Mesothelial cell of epicardium (in vitro differentiated cells): ENCODE data around the gene USH2A. TPM values are rescaled to one million over a fixed set of nuclear protein-coding genes. Genes with fewer than 3 reads are reported as not detected.

ENCODE experiments used
- DNase-seq, 2 experiments: peaks; one replicate each; pipeline ENCODE4 v3.0.0; 2021; ENCODE audit warnings: low spot score in 2 of 2; ENCODE audit not compliant: unreplicated experiment in 2 of 2
- H3K27ac Mint-ChIP-seq: 2 replicates; pipeline ENCODE4 v1.8.0; 2021; ENCODE audit warnings: mixed read lengths
- H3K27me3 Mint-ChIP-seq: 2 replicates; pipeline ENCODE4 v1.8.0; 2021; ENCODE audit warnings: low read depth, mixed read lengths
- H3K36me3 Mint-ChIP-seq: 2 replicates; pipeline ENCODE4 v1.8.0; 2021; ENCODE audit warnings: mixed read lengths
- H3K4me1 Mint-ChIP-seq: 2 replicates; pipeline ENCODE4 v1.8.0; 2021; ENCODE audit warnings: mixed read lengths
- H3K4me3 Mint-ChIP-seq: 2 replicates; pipeline ENCODE4 v1.8.0; 2021; ENCODE audit warnings: mild to moderate bottlenecking, moderate library complexity, mixed read lengths
- H3K9me3 Mint-ChIP-seq: 2 replicates; pipeline ENCODE4 v1.8.0; 2021; ENCODE audit warnings: mixed read lengths
- total RNA-seq: library from RNA; stranded (reverse); gene quantifications from 3 replicates; pipeline ENCODE4 v1.2.1, GENCODE V29; 2021
- TF ChIP-seq, protein P1 (sequence below): fragments of 200-600 bp; sonication (generic); IDR thresholded peaks from one replicate; pipeline ENCODE4 v1.5.0; 2021; ENCODE audit warnings: antibody characterized with exemption; ENCODE audit not compliant: unreplicated experiment

Gene USH2A
- total RNA-seq, 1 donor from 2014 or later, result 0.02 TPM

DNA sequence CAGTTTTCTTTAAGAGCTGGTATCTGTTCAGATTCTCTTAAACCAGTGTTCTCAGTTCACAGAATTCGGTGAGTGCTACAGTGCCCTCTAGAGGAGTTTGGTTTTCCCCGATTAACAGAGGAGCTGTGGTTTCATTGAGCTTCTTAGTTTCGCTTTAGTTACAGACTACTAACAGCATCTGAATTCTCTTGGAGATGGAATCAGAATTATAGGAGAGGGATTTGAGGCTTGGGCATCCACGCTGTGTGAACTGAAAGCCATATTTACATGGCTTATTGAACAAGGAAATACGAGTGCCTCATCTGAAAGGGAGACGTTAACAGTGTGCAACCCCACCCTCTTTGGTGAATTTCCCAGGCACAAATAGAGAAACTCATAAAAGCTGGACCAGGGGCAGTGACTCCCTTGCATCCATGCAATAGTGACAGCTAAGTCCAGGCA, 202.0 kb downstream of the USH2A start:
- no peaks in the 10 kb centered on the region for H3K36me3 Mint-ChIP-seq
- TF ChIP-seq, protein P1, sequence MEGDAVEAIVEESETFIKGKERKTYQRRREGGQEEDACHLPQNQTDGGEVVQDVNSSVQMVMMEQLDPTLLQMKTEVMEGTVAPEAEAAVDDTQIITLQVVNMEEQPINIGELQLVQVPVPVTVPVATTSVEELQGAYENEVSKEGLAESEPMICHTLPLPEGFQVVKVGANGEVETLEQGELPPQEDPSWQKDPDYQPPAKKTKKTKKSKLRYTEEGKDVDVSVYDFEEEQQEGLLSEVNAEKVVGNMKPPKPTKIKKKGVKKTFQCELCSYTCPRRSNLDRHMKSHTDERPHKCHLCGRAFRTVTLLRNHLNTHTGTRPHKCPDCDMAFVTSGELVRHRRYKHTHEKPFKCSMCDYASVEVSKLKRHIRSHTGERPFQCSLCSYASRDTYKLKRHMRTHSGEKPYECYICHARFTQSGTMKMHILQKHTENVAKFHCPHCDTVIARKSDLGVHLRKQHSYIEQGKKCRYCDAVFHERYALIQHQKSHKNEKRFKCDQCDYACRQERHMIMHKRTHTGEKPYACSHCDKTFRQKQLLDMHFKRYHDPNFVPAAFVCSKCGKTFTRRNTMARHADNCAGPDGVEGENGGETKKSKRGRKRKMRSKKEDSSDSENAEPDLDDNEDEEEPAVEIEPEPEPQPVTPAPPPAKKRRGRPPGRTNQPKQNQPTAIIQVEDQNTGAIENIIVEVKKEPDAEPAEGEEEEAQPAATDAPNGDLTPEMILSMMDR, result peak; percentile 40
- H3K9me3 Mint-ChIP-seq, result peaks cover under 1% of the 10 kb centered on the region
- peak overlapping the region; percentile 51 for H3K4me3 Mint-ChIP-seq
- peak overlapping the region; percentile 52 for H3K27ac Mint-ChIP-seq
- peaks cover 7% of the 10 kb centered on the region for H3K4me1 Mint-ChIP-seq
- H3K27me3 Mint-ChIP-seq, result no peaks in the 10 kb centered on the region
- DNase-seq, result peak in 1 of 2 experiments; percentile 41

DNA sequence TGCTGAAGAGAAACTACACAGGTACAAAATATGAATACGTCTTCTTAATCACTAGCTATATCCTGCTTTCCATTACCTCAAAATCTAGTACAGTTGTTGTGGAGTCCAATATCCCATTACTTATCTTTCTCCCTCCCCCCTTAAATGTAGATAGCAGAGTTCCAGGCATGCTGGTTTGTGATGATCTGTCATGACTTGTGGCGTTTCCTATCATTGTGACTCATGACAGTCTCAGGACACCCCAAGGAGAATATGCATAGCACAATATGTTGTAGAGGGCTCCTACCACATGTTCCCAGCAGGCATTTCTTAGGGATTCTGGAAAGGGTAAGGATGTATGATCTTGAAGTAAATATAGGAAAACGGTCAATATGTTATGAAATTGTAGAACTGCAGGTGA, 206.9 kb downstream of the USH2A start:
- H3K4me1 Mint-ChIP-seq, result peaks cover 2% of the 10 kb centered on the region
- no peak for DNase-seq
- no peaks in the 10 kb centered on the region for H3K27me3 Mint-ChIP-seq
- H3K9me3 Mint-ChIP-seq, result no peaks in the 10 kb centered on the region
- no peak overlapping the region for H3K27ac Mint-ChIP-seq
- no peak overlapping the region for H3K4me3 Mint-ChIP-seq
- H3K36me3 Mint-ChIP-seq, result no peaks in the 10 kb centered on the region
- TF ChIP-seq, protein P1, result no peak

DNA sequence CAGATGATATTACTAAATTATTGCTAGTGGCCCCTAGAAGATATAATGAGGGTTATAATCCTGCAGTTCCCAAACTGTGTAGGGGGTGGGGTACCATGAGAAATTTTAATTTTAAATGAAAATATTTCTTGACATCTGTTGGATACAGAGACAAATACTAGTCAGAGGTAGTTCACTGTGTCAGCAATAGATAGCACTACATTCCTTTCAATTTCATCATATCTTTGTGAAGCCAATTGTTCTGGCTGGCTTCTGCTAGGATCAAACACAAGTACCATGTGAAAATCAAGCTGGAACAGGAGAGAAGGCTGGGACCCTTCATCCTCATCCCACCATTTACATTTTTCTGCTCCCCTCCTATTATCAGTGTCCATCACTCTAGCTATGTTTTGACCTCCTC, 208.1 kb downstream of the USH2A start:
- Mint-ChIP-seq H3K27ac (no peak overlapping the region), H3K36me3 (no peaks in the 10 kb centered on the region), H3K27me3 (no peaks in the 10 kb centered on the region), H3K4me1 (no peaks in the 10 kb centered on the region), H3K4me3 (no peak overlapping the region), H3K9me3 (no peaks in the 10 kb centered on the region)
- no peak for DNase-seq
- TF ChIP-seq, protein P1, result no peak

DNA sequence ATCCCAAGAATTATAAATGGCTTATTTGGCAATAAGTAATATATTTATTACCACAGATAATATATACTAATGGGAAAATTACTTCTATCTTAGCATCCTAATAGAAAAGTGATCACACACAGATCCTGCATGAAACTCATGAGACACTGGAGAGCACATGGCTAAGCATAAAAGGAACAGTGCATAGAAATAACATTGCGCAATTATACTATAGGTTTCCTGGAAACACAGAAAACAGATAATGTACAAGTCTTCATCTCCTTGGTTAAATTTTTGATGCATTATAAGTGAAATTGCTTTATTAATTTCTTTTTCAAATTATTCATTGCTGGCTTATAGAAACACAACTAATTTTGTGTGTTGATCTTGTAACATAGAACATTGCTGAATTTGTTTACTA, 210.4 kb downstream of the USH2A start:
- H3K4me1 Mint-ChIP-seq, result no peaks in the 10 kb centered on the region
- no peaks in the 10 kb centered on the region for H3K27me3 Mint-ChIP-seq
- no peak overlapping the region for H3K4me3 Mint-ChIP-seq
- H3K36me3 Mint-ChIP-seq, result no peaks in the 10 kb centered on the region
- H3K27ac Mint-ChIP-seq, result no peak overlapping the region
- TF ChIP-seq, protein P1, result no peak
- H3K9me3 Mint-ChIP-seq, result no peaks in the 10 kb centered on the region
- no peak for DNase-seq

DNA sequence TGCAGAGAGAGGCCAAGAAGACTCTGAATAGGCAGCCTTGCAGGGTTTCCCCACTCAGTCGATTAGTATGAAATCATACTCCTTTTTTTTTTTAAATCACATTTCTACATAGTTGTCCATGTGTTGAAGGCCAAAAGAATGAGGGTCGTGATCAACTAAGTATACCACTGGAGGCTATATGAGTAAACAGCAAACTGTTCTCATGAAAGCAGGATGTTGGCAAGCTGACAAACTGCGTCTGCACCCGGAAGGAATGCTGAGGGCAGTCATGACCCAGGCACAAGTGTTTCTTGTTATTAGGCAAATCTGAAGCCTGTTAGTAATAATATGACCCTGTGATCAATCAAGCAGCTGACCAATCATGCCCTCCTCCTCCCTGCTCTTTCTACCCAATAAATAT, 213.2 kb downstream of the USH2A start:
- Mint-ChIP-seq H3K4me3 (no peak overlapping the region), H3K27me3 (peaks cover under 1% of the 10 kb centered on the region), H3K4me1 (no peaks in the 10 kb centered on the region), H3K36me3 (no peaks in the 10 kb centered on the region), H3K9me3 (no peaks in the 10 kb centered on the region), H3K27ac (no peak overlapping the region)
- no peak for DNase-seq
- TF ChIP-seq, protein P1, result no peak

DNA sequence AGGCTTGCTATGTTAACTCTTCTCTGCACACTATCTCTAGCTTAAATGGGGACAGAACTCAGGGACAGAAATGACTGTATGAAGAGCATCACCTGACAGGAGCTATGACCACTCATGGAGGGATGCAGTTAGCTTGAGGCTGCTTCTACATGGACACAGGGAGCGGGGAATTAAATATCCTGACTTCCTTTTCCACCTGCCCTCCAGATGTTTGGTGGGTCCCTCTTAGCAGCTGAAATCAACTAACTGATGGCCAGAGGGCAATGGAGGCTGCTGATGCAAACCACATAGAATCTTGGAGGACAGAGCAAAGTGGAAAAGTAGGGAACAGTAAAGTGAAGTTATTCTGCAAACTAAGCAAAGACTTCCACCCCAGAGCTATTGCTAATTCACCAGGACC, 214.1 kb downstream of the USH2A start:
- Mint-ChIP-seq H3K9me3 (no peaks in the 10 kb centered on the region), H3K27me3 (peaks cover 1% of the 10 kb centered on the region), H3K36me3 (no peaks in the 10 kb centered on the region), H3K27ac (no peak overlapping the region), H3K4me3 (no peak overlapping the region), H3K4me1 (no peaks in the 10 kb centered on the region)
- DNase-seq, result no peak
- TF ChIP-seq, protein P1, result no peak
